IMR-90 (cell line): ENCODE data around the gene GPR137. TPM values are rescaled to one million over a fixed set of nuclear protein-coding genes. Genes with fewer than 3 reads are reported as not detected.

Experiments
- ATAC-seq: fragments of 200-7000 bp; cut with Tn5 transposase; 2 replicates; pipeline ENCODE4 v1.9.1; 2020; ENCODE audit warnings: low read depth, mild to moderate bottlenecking, moderate library complexity
- BruUV-seq: library from RNA; stranded (reverse); fragments of 400-500 nt; replicated peaks from 2 replicates; lab custom pipeline; 2021; lab: Mats Ljungman, UMichigan
- CTCF ChIA-PET: fragments of 300-600 bp; formaldehyde crosslinking; extraction: SDS; loops from one replicate; lab custom pipeline; 2021; ENCODE audit warnings: antibody characterized with exemption; lab: Yijun Ruan, JAX
- POLR2A ChIA-PET: fragments of 300-600 bp; sonication (Branson Sonifier 250); formaldehyde crosslinking; loops from one replicate; lab custom pipeline; 2022; ENCODE audit warnings: antibody characterized with exemption; ENCODE audit not compliant: unreplicated experiment; lab: Charles Lee
- DNase-seq: peaks from one replicate; pipeline ENCODE4 v3.0.0; 2013
- H2AFZ ChIP-seq: replicated peaks from 2 replicates; pipeline ENCODE3; 2013; ENCODE audit warnings: low read length, mild to moderate bottlenecking; ENCODE audit not compliant: poor library complexity
- H2AK5ac ChIP-seq: 2 replicates; pipeline ENCODE4 v1.6.1; 2013; ENCODE audit warnings: low read depth, low read length, inconsistent platforms
- H2AK9ac ChIP-seq: replicated peaks from 2 replicates; pipeline ENCODE3; 2013; ENCODE audit warnings: mild to moderate bottlenecking, low read depth, low read length, moderate library complexity; ENCODE audit not compliant: poor library complexity
- H2BK120ac ChIP-seq: 2 replicates; pipeline ENCODE4 v1.6.1; 2013; ENCODE audit warnings: low read depth, low read length, inconsistent platforms
- H2BK15ac ChIP-seq: 3 replicates; pipeline ENCODE4 v1.6.1; 2013; ENCODE audit warnings: low read depth, low read length, inconsistent platforms
- H2BK20ac ChIP-seq: 2 replicates; pipeline ENCODE4 v1.6.1; 2013; ENCODE audit warnings: low read depth, mild to moderate bottlenecking, inconsistent platforms, low read length, moderate library complexity
- H2BK5ac ChIP-seq: 2 replicates; pipeline ENCODE4 v1.6.1; 2013; ENCODE audit warnings: mild to moderate bottlenecking, low read depth, low read length, inconsistent platforms; ENCODE audit not compliant: poor library complexity, severe bottlenecking
- H3K14ac ChIP-seq: replicated peaks from 2 replicates; pipeline ENCODE4 v1.6.1; 2013; ENCODE audit warnings: low read depth, low read length, inconsistent platforms
- H3K18ac ChIP-seq: 2 replicates; pipeline ENCODE4 v1.6.1; 2013; ENCODE audit warnings: low read depth, low read length, control low read depth
- H3K23ac ChIP-seq: 2 replicates; pipeline ENCODE4 v1.6.1; 2013; ENCODE audit warnings: low read depth, low read length, inconsistent platforms
- H3K27ac ChIP-seq: 2 replicates; pipeline ENCODE4 v1.5.1; 2013; ENCODE audit warnings: mild to moderate bottlenecking, control low read depth, low read length; ENCODE audit not compliant: insufficient read depth
- H3K27me3 ChIP-seq: 2 replicates; pipeline ENCODE4 v1.6.1; 2013; ENCODE audit warnings: low read length; ENCODE audit not compliant: control insufficient read depth, insufficient read depth
- H3K36me3 ChIP-seq: 2 replicates; pipeline ENCODE4 v1.6.1; 2013; ENCODE audit warnings: low read length, mixed read lengths; ENCODE audit not compliant: control insufficient read depth, insufficient read depth
- H3K4ac ChIP-seq: 2 replicates; pipeline ENCODE4 v1.6.1; 2013; ENCODE audit warnings: low read depth, low read length, inconsistent platforms
- H3K4me1 ChIP-seq: 2 replicates; pipeline ENCODE4 v1.6.1; 2013; ENCODE audit warnings: low read length, mixed read lengths; ENCODE audit not compliant: control insufficient read depth, insufficient read depth
- H3K4me2 ChIP-seq: 2 replicates; pipeline ENCODE4 v1.6.1; 2013; ENCODE audit warnings: low read depth, mild to moderate bottlenecking, control low read depth, low read length, moderate library complexity
- H3K4me3 ChIP-seq: 2 replicates; pipeline ENCODE4 v1.5.1; 2013; ENCODE audit warnings: low read depth, mild to moderate bottlenecking, control low read depth, low read length, moderate library complexity; ENCODE audit not compliant: insufficient read depth
- H3K56ac ChIP-seq: 2 replicates; pipeline ENCODE4 v1.6.1; 2013; ENCODE audit warnings: low read length, inconsistent platforms; ENCODE audit not compliant: insufficient read depth; ENCODE audit errors: extremely low read depth
- H3K79me1 ChIP-seq, 2 experiments: 2 replicates each; pipeline ENCODE4 v1.6.1; 2013; ENCODE audit warnings: low read length in 2 of 2, inconsistent platforms in 1 of 2, low read depth in 1 of 2
- H3K9ac ChIP-seq: 2 replicates; pipeline ENCODE4 v1.6.1; 2013; ENCODE audit warnings: low read depth, low read length, control low read depth
- H3K9me1 ChIP-seq: 2 replicates; pipeline ENCODE4 v1.6.1; 2013; ENCODE audit warnings: low read length, inconsistent platforms; ENCODE audit not compliant: insufficient read depth
- H3K9me3 ChIP-seq: 2 replicates; pipeline ENCODE4 v1.6.1; 2013; ENCODE audit warnings: low read length; ENCODE audit not compliant: control insufficient read depth, insufficient read depth
- H4K20me1 ChIP-seq: 2 replicates; pipeline ENCODE4 v1.6.1; 2013; ENCODE audit warnings: low read length, inconsistent platforms; ENCODE audit not compliant: insufficient read depth
- H4K5ac ChIP-seq: 2 replicates; pipeline ENCODE4 v1.6.1; 2013; ENCODE audit warnings: mild to moderate bottlenecking, low read depth, low read length, control low read depth
- H4K8ac ChIP-seq, 2 experiments: 2 replicates each; pipeline ENCODE4 v1.6.1; 2013; ENCODE audit warnings: low read depth in 2 of 2, low read length in 2 of 2, control low read depth in 1 of 2, inconsistent platforms in 1 of 2
- H4K91ac ChIP-seq: 2 replicates; pipeline ENCODE4 v1.6.1; 2013; ENCODE audit warnings: low read depth, low read length, inconsistent platforms; ENCODE audit not compliant: insufficient read depth
- MAFK ChIP-seq: IDR thresholded peaks from 2 replicates; pipeline ENCODE4 v1.6.1; 2012; ENCODE audit warnings: low read depth, low read length, improper control_type of control experiment
- MXI1 ChIP-seq: IDR thresholded peaks from 2 replicates; pipeline ENCODE4 v1.6.1; 2012; ENCODE audit warnings: low read depth, mild to moderate bottlenecking, low read length, moderate library complexity, borderline replicate concordance
- WGBS, 2 experiments: methylation state at CpG; one replicate each; pipeline versions ENCODE4 v1.1.5 to v1.1.7; 2013; ENCODE audit warnings: missing lambda C conversion rate in 2 of 2; ENCODE audit not compliant: insufficient read length in 1 of 2; ENCODE audit errors: extremely low coverage in 2 of 2; 5-methylcytosine and 5-hydroxymethylcytosine counted together
- dilution Hi-C: fragments of 300-500 bp; cut with HindIII; formaldehyde crosslinking; loops from one replicate; pipeline ENCODE4 v1.14.3; 2018; ENCODE audit warnings: low sequenced_read_pairs; ENCODE audit not compliant: unreplicated experiment
- in situ Hi-C: fragments of 300-500 bp; cut with MboI; formaldehyde crosslinking; loops from 3 replicates; pipeline ENCODE4 v1.14.3; 2019; ENCODE audit warnings: low sequenced_read_pairs, inconsistent platforms, mixed read lengths
- intact Hi-C: fragments of 100-400 bp; cut with micrococcal nuclease; formaldehyde crosslinking; loops from 2 replicates; pipeline ENCODE4 v1.10.0; 2022
- polyA plus RNA-seq, 3 experiments: library from polyadenylated mRNA; depleted of rRNA; stranded (reverse); fragments of >200 nt; gene quantifications; 2 replicates each; pipeline ENCODE4 v1.2.3, GENCODE V29; 2012; ENCODE audit warnings: low replicate concordance in 1 of 3
- total RNA-seq: library from RNA; depleted of rRNA; stranded (reverse); fragments of >200 nt; gene quantifications from 2 replicates; pipeline ENCODE4 v1.2.3, GENCODE V29; 2012

GPR137 gene
- total and polyA plus RNA-seq, 2 of the 4 experiments (the other 2 are of a cell fraction), result 3.6 to 26.0 TPM

DNA sequence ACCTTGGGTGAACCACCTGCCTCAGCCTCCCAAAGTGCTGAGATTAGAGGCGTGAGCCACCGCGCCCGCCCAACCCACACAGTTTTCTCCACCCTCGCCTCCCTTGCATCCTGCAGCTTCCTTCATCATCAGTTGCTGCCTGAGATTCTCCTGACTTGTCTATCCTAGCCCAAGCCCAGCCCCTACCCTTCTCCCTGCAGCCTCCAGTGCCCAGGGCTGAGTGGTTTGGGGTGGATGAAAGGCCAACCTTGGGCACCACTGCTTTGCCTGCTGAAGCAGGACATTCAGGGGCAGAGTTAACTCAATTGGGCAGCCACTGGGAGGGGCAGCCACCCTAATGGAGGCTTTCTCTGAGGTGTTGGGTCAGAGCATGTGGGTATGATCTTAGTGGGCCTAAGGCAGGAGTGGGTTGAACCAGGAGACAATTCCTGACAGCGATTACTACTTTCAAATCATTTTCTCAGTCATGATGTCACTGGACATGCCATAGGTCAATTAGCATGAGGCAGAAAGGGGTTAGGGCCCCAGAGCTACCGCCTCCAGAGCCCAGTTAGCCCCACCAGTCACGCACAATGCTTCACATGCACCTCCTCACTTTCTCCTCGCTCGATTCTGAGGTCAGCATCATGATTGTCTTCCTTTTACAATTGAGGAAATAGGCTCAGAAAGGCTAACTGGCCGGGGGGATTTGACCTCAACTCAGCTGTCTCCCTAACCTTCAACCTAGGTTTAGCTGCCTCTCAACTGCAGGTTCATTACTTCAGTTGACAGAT lies 45.8 kb upstream of the GPR137 start:
- peak overlapping the region; percentile 12; the same call in 2 of the 3 replicates for H2BK15ac ChIP-seq
- H3K27ac ChIP-seq, result peak overlapping the region; percentile 85
- no TSS peak for BruUV-seq
- no peak overlapping the region for H2BK20ac ChIP-seq
- H2AK5ac ChIP-seq, result peak overlapping the region; percentile 73
- 0 out of 2 replicates have a peak overlapping the region, but pooled peaks have one; percentile 61 for H3K23ac ChIP-seq
- H3K79me1 ChIP-seq, result peaks cover 30 to 50% of the 10 kb centered on the region in 2 experiments; a peak in 3 of 4 replicates
- peak overlapping the region; percentile 79 for H3K14ac ChIP-seq
- no peak overlapping the region for H2AFZ ChIP-seq
- H3K27me3 ChIP-seq, result no peaks in the 10 kb centered on the region
- H2BK5ac ChIP-seq, result peak overlapping the region; percentile 77
- no peak for DNase-seq
- H2BK120ac ChIP-seq, result peak overlapping the region; percentile 1; the same call in 1 of the 2 replicates
- peak overlapping the region; percentile 74 for H4K91ac ChIP-seq
- POLR2A ChIA-PET, result no interaction called here
- H3K4ac ChIP-seq, result peak overlapping the region; percentile 94
- in situ Hi-C loops (no loop called here), dilution Hi-C loops (no loop called here), intact Hi-C loops (loop anchor here (2.0 kb wide), 1 partner anchor 53 kb away; the partner anchor contains the start of gene STIP1)
- H3K4me2 ChIP-seq, result peak overlapping the region; percentile 81
- no peak for ATAC-seq
- peak overlapping the region; percentile 74 for H3K9ac ChIP-seq
- TF ChIP-seq MAFK, result no peak
- 0 out of 2 replicates have a peak, but pooled peaks have one; percentile 9 for TF ChIP-seq MXI1
- H3K56ac ChIP-seq, result no peak overlapping the region
- no peaks in the 10 kb centered on the region for H3K9me3 ChIP-seq
- H3K4me3 ChIP-seq, result no peak overlapping the region
- peak overlapping the region; percentile 90 for H4K5ac ChIP-seq
- H3K18ac ChIP-seq, result no peak overlapping the region
- CTCF ChIA-PET, result no interaction called here
- peaks cover 14% of the 10 kb centered on the region for H3K9me1 ChIP-seq
- peak overlapping the region; percentile 96 to 99 for H4K8ac ChIP-seq
- H4K20me1 ChIP-seq, result peaks cover 13% of the 10 kb centered on the region
- WGBS, 2 experiments, result 100% methylated on average over 2 of the region's 11 CpGs; no CpG with 5 or more reads in 1 of the 2 experiments
- peaks cover 14% of the 10 kb centered on the region for H3K4me1 ChIP-seq
- peak overlapping the region; percentile 81 for H2AK9ac ChIP-seq
- peaks cover 31% of the 10 kb centered on the region for H3K36me3 ChIP-seq
